H4 (cell line): ENCODE results near the gene STARD7. TPM values are rescaled to one million over a fixed set of nuclear protein-coding genes. Genes with fewer than 3 reads are reported as not detected.
"Not testable (repeated sequence)": the region's sequence is repeated elsewhere in the genome, so short reads cannot be mapped to it uniquely, and the experiment has no call there.

Experiments
- DNase-seq: peaks from one replicate; pipeline ENCODE4 v3.0.0-alpha.2; 2015; ENCODE audit warnings: low spot score
- total RNA-seq: library from RNA; depleted of rRNA; stranded (reverse); fragments of >200 nt; shearing (Covaris generic); gene quantifications from 2 replicates; pipeline ENCODE4 v1.2.3, GENCODE V29; 2014; rRNA removed

Gene STARD7, protein sequence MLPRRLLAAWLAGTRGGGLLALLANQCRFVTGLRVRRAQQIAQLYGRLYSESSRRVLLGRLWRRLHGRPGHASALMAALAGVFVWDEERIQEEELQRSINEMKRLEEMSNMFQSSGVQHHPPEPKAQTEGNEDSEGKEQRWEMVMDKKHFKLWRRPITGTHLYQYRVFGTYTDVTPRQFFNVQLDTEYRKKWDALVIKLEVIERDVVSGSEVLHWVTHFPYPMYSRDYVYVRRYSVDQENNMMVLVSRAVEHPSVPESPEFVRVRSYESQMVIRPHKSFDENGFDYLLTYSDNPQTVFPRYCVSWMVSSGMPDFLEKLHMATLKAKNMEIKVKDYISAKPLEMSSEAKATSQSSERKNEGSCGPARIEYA
- total RNA-seq: 169 and 170 TPM in 2 replicates

GRCh38 chr2:96208143-96209010, at the start of gene STARD7:
STARD7 (minus strand) TSS chr2:96208827; CDS start chr2:96208434, 393 bp downstream.
- DNase-seq: peak; percentile 97

DNA sequence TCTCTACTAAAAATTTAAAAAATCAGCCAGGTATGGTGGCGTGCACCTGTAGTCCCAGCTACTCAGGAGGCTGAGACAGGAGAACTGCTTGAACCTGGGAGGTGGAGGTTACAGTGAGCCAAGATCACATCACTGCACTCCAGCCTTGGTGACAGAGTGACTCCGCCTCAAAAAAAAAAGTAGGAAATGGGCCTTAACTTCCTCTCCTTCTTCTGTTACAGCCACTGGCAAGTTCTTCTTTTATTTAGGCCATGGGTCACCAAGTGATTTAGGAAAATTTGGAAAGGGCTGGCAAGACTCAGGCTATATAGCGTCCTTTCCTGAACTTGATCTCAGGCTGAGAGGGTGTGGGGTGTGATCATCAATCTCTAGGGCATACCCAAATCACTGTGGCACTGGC, 49.1 kb upstream of the STARD7 start:
- not testable (repeated sequence) for DNase-seq

GRCh38 chr2:96256611-96257113, 48.0 kb upstream of the STARD7 start:
- DNase-seq: no peak

DNA sequence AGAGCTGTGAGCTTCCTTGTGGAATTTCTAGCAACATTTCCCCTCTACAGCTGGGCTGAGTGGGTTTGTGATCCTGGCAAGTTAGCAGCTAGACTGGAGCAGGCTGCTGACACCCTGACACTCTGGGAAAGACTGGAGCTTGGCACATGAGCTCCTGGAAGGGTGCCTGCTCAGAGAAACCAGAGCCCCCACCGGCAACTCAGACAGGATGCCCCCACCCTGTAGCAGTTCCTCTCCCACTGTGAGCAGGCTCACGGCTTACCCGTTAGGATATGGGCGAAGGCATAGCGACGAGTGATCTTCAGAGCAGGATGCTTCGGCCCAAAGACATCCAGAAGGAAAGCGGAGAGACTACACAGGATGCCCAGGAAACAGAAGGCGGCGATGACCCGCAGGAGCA, 45.9 kb upstream of the STARD7 start:
- no peak for DNase-seq

GRCh38 chr2:96253006-96253405, 44.4 kb upstream of the STARD7 start:
- DNase-seq: no peak

GRCh38 chr2:96252526-96252925, 43.9 kb upstream of the STARD7 start:
- DNase-seq: no peak

DNA sequence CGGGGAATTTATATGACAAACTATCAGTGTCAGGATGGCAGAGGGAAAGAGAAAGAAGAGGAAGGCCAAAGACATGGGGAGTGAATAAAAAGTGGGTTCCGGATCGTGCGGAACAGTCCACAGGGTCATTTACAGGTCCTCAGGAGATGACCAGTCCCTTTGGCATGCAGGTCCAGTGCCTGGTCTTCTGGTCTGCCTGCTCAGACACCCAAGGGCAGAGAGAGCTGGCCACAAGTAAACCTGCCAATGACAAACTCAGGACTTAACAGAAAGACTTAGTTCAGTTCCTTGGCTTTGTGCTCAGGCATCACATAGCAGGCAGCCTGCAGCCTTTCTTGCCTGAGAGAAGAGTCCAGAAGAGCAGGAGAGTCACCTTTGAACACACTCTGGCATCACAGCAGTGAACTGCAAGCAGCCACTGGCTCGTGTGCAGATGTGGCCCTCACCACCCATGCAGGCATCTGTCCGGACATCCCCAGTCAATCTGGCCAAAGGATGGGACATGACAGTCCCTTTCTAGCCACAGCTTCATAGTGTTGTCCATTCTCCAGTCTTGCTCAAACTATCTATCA, 43.2 kb upstream of the STARD7 start:
- peak; percentile 92 for DNase-seq

DNA sequence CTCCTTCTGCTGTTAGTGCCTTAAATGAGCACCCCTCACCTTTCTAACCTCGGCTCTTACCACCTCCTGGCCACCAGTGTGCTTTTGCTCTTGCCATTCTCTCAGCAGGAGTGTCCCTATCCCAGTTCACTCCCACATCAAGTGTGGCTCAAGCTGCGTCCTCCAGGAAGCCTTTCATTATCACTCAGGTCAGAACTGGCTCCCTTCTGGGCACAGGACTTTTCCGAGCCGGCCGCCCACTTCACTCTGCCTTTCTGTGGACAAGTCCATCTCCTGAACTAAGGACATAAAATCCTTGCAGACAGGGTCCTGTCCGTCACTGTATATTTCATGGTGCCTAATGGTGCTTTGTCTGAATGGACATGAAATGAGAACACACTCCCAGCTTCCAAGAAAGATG, 41.6 kb upstream of the STARD7 start:
- no peak for DNase-seq

DNA sequence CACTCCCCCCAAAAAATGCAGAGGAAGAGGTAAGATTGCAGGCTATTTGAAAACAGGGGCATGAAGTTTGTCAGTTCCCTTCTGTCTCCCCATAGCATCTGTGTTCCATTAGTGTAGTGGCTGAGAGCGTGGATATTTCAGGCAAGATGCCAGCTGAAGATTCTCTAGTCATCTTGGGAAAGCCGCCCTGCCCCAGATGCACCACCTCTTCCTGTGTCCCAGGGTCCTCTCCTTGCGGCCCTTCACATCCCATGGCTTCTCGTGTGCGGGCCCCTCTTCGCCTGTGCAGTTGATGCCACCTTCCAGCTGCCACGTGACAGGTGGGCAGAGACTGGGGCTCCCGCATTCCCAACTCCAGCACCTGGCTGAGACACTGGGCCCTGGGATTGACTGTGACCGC, 41.0 kb upstream of the STARD7 start:
- DNase-seq: no peak

DNA sequence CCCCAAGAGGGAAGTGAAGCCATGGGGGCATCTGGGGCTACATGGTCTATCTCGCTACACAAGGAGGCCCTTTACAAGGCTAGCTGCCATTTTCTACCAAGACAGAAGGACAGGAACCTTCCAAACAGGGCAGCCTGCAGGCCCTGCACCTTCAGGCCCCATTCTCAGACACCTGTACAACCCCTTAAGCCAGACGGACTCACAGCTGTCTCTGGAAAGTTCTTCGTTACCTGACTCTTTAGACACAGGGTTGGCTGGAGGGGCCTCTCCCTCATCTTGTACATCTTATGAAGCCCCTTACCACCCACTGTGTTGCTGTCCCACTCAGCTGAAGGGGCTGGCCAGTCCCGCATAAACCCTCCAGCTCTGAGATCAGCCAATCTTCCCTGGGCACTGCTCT, 40.0 kb upstream of the STARD7 start:
- no peak for DNase-seq

GRCh38 chr2:96247896-96248295, 39.3 kb upstream of the STARD7 start:
- no peak for DNase-seq

DNA sequence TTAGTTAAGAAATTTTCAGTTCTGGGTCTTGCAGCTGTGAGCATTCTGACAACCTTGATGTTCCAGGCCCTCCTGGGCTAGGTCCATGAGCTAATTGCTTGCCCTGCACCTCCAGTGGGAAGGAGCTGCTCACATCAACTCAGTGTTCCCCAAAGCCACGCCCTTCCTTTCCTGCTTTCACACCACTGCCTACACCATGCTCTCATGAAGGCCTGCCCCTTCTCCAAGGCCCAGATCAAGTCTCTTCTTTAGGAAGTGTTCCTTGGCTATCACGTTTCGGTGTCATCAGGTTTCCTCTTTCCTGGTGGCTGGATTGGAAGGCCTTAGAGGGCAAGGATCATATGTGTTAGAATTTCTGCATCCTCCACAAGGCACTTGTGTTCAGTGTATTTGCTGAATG, 38.4 kb upstream of the STARD7 start:
- DNase-seq: no peak

- no peak for DNase-seq
Measured at GRCh38 chr2:96245609-96246390, 37.2 kb upstream of the STARD7 start.

- DNase-seq: no peak
Measured at GRCh38 chr2:96243843-96244242, 35.2 kb upstream of the STARD7 start.

DNA sequence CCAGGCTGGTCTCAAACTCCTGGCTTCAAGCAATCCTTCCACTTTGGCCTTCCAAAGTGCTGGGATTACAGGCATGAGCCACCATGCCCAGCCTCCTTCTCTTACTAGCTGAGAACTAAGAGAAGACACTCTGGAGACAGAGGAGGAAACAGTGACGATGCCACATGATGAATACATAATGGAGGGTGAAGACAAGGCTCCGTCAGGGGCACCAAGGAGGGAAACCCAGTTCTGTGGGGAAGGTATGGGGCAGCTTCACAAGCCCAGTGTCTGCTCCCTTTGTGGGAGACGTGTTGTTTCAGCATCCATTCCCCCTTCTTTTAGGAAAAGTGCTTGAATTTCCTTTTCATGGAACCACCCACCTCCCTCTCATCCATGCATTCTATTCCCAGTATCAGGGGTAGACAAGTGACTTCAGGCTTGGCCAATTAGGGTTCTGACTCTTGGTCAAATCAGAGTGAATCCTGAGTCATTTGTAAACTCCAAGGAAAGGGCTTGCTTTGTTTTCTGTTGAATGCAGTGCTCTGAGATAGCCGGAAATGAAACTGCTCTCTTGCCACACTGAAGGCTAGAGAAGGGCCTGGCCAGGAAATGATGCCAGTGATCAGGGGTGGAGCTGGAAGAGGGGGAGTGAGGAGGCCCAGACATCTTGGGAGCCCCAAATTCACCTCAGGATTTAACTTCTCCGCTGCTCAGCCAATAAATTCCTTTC, 33.4 kb upstream of the STARD7 start:
- peak; percentile 70 for DNase-seq

GRCh38 chr2:96241227-96241626, 32.6 kb upstream of the STARD7 start:
- no peak for DNase-seq

DNA sequence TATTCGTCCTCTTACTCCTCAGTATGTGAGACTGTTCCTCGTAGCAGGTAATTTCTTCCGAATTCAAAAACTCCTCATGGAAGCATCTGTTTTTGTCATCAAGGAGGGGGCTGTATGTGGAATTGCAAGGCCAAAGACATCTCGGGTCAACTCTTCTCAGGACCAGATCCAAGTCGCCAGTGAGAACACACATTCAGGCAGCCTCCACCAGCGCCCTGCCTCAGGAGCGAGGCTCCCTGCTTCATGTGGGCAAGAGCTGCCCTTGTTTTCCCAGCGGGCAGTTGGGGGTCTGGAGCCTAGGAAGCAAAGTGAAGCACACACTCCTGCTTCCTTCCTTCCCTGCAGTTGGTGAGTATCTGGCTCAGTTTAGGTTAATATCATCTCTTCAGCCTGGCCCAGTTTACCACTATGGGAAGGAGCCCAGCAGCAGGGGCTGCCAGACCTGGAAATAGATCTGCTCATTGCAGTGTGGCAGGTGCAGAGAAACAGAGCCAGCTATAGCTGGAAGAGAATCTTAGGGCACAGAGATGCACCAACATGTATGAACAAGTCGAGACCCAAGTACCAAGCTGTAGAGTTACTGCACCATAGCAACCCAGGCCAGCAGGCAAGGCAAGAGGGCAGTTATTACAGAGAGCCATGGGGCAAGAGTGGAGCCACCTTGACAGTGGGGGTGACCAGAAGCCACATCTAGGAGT, 31.9 kb upstream of the STARD7 start:
- DNase-seq: no peak

DNA sequence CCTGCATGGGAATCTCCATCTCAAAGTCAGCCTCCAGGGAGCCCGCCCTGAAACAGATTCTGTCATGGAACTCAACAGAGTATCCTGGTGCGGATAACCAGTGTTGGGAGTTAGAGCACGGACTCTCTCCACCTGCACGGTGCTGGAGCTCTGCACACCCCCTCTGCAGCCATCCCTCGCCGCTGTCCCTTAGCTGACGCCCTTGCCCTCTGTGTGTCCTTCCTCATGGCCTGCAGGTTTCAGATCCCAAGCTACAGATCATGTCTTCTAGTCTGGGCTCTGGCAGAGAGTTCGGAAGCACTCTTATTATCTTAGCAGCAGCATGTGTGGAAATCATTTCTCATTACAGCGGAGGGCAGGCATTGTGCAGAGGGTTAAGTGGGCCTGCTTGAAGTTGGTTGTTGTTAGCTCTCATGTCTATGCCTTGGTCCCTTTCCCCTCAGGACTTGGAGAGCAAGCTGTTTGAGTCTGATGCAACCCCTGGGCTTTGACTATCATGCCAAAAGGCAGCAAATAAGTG, 31.2 kb upstream of the STARD7 start:
- DNase-seq: no peak

DNA sequence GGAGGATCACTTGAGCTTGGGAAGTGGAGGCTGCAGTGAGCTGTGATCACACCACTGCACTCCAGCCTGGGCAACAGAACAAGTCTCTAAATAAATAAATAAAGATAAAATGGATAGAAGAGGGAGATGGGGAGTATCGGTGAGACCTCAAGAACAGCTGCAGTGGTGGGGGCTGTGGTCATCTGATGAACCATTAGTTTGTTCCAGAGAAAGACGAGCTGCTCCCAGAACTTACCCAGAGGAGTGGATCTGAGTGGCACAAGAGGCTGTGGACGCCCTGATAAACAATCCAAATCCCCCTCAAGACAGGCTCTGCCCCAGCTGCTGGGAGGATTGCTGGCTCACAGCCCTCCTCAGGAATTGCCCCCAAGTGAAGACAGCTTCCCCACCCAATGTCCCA, 30.5 kb upstream of the STARD7 start:
- DNase-seq: no peak

DNA sequence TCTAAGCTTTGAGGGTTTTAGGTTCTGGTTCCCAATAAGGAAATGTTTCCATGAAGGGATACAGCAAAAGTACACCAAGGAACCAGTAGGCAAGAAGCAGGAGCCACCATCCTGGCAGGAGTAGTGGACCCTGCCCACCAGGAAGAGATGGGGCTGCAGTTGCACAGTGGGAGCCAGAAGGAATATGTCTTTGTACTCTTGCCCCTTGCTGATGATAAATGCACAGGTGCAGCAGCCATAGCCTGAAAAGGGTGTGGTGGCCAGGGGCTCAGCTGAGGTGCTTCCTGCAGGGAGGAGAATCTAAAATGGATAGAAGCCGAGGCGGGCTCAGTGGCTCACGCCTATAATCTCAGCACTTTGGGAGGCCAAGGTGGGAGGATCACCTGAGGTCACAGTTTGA, 29.6 kb upstream of the STARD7 start:
- DNase-seq: no peak
